NCI-H82 (cell line): ENCODE measurements around the gene CYTH3.
A peak's percentile ranks its signal among the peaks of the same experiment; 100 is the strongest.
"Not testable (repeated sequence)": the region's sequence is repeated elsewhere in the genome, so short reads cannot be mapped to it uniquely, and the experiment has no call there.

Experiments used
- DNase-seq: peaks from one replicate; lab custom pipeline; 2025; lab: John Stamatoyannopoulos, UW

Gene CYTH3

DNA sequence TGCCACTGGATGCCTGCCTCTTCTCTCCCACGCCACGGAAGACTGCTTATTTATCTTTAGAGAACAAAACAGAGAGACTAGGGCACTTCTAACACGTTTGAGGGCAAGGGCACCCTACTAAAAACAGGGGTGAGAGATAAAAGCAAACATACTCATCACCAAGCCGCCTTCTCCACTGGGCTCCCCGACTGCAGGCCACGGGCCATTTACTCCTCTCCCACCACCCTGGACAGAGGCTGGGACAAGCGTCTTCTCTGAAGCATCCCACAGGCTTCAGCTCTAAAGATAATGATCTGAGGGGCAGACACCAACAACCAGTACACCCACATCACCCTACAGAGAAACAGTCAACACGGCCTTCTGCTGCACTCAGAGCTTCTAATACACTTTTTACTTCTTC, 78.7 kb downstream of the CYTH3 start:
- no peak for DNase-seq

DNA sequence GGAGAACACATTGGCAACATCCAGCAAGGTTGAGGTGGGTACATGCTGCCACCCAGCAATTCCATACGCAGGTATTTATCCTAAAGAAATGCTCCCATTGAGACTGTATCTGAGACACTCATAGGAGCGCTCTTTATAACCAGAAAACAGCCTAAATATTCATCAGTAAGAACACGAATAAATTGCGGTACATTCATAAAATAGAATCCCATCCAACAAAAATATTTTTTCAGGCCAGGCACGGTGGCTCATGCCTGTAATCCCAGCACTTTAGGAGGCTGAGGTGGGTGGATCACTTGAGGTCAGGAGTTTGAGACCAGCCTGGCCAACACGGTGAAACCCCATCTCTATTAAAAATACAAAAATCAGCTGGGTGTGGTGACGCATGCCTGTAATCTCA, 81.9 kb downstream of the CYTH3 start:
- not testable (repeated sequence) for DNase-seq

- no peak for DNase-seq
These were observed 84.0 kb downstream of the CYTH3 start for GRCh38 chr7:6188389-6188788.

GRCh38 chr7:6186577-6186976, 85.8 kb downstream of the CYTH3 start:
- DNase-seq, result no peak

DNA sequence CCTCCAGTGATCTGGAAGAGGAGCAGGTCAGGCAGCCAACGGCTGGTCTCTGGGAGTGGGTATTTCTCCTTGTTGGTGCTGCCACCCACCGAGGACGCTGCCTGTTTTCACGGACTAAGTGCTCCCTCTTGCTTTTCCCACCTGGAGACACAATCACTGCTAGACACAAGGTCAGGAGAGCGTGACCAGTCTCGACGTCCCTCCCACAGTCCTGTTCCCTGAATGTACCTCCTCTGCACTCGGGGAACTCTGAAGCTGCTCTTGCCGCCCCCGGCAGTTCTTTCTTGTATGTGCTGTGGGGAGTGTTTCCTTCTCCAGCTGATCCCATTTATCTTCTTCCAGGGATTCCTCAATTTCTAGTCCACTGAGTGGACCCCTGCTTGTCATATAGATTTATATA, 89.4 kb downstream of the CYTH3 start:
- no peak for DNase-seq

DNA sequence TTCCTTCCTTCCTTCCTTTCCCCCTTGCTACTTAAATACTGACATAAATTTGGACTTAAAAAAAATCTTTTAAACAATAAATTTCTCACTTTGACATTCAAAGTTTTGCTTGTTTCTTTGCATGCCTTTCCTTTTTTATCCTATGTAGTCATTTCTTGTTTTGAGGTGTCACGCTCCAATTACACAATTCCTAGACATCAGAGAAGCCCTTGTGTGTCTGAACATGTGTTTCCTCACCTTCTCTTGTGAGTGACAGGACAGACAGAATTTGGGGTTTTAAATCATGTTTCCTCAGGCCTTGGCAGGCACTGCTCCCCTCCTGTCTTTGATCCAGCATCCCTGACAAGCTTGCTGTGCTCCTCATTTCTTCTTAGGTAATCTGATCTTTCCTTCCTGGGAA, 91.3 kb downstream of the CYTH3 start:
- DNase-seq, result no peak

GRCh38 chr7:6180344-6180725, 92.1 kb downstream of the CYTH3 start:
- no peak for DNase-seq

GRCh38 chr7:6179620-6180343, 92.6 kb downstream of the CYTH3 start:
- no peak for DNase-seq

DNA sequence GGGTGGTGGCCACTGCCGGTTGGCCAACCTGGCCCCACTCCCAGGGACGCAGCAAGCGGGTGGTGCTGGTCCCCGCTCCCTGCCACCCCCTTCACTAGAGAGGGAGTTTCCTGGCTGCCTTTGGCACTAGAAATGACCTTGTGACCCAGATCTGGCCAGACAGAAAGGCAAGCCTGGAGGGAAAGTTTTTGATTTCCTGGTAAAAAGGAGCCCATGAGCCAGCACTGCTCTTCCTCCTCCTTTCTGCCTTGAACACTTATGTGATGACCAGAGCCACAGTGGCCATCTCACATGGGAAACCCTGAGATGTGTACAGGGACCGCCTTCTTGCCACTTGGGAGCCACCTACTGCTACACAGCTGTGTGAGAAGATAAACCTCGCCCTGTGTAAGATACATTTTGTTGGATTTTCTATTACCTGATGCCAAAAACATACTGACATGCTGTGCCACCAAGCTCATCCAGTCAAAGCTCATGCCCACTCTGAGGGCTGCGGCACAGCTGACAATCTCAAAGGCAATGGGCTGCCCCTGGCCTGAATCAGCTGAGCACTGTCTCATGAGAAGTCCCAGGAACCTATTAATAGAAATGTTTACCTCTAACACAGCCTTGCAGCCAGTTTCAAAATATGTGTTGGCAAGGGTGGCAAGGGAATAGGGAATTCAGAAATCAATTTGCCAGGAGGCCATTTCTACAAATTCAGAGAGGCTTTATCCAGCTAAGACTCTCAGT, 94.0 kb downstream of the CYTH3 start:
- DNase-seq, result no peak

GRCh38 chr7:6175645-6176044, 96.8 kb downstream of the CYTH3 start:
- DNase-seq, result no peak

GRCh38 chr7:6172910-6173295, 99.5 kb downstream of the CYTH3 start:
- no peak for DNase-seq

- no peak for DNase-seq
These were observed 100.1 kb downstream of the CYTH3 start for GRCh38 chr7:6172224-6172909.

- DNase-seq, result peak; percentile 14
These were observed 100.7 kb downstream of the CYTH3 start for GRCh38 chr7:6171532-6172223.

- no peak for DNase-seq
These were observed 101.6 kb downstream of the CYTH3 start for GRCh38 chr7:6170571-6171531.

DNA sequence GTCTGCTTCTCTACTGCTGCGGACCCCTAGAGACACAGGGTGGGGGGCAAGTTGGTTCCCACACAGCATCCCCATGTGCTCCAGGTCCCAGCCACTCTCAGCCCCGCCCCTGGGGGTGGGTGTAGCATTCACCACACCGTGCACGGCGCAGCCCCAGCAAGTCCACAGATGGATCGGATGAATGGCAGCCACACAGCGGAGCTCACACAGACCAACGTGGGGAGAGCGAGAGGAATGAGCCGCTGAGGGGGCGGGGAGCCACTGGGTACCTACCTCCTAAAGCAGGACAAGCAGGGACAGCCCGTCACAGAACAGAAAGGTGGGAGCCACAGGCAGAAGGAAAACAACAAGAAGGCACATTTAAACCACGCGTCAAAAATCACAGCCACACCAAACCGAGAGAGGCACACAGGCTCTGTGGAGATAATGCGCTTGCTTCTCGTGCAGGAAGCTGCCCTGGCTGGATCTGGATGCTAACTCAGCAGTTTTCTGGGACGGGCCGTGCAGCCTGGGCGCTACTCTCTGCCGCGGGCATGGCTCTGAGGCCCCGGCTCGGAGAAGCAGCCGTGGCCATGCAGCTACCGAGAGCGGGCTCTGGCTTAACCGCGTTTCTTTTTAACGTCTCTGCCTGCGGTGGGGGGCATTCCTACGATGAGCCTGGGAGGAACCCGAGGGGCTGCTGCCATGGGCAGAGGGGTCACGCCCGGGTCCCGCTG, 102.5 kb downstream of the CYTH3 start:
- no peak for DNase-seq

DNA sequence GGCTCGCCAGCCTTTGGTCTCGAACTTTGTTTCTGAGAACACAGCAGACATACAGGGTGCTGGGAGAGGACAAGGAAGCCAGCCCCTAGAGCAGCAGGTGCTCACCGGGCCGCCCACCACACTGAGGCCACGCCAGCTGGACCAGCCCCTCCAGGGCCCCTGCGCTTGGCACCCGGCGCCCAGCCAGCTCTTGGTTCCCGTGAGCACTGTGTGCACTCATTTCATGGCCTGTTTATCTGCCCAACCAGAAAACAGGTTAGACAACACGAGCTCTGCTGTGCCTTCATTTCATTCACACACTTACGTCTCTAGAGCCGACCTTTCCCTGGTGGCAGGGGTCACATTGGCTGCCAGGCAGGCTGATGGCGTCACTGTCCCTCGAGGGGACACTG, 104.0 kb downstream of the CYTH3 start:
- no peak for DNase-seq

DNA sequence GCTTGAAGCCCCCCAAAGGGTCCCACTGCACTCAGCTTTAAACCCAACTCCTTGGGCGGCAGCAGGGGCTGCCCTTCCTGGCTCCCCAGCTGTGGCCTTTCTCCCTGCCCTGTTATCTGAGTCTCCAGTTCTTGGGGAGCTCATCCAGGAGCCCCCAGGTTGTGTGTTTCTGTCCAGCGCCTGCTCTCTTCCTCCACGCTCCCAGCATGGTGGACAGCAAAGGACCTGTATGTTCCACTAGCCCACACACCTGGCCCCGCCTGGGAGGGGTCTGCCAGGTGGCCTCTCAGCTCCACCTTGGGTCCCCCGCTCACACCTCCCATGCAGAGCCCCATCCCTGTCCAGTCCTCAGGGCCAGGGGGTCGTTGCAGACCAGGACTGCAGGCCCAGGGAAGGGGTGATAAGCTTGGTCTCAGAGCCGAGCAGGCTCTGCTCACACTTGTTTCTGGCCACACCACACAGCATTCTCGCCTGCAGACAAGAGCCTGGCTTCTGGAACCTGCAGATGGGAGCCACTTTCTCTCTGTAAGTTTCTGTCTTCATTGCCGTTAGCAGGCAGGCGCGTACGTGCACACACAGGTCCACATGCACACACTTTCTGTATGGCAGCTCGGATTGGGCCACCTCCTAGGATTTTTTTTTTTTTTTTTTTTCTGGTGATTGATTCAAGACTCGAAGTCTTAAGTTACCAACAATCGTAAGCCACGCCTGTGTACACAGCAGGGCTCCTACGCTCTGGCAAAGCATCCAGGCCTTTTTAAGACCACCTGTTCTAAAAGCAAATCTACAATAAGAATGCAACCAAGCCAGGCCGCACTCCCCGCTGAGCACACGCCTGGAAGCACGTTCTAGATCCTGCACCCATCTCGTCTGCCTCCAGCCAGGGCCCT, 104.6 kb downstream of the CYTH3 start:
- no peak for DNase-seq

- peak; percentile 19 for DNase-seq
These were observed 105.3 kb downstream of the CYTH3 start for GRCh38 chr7:6167004-6167551.

DNA sequence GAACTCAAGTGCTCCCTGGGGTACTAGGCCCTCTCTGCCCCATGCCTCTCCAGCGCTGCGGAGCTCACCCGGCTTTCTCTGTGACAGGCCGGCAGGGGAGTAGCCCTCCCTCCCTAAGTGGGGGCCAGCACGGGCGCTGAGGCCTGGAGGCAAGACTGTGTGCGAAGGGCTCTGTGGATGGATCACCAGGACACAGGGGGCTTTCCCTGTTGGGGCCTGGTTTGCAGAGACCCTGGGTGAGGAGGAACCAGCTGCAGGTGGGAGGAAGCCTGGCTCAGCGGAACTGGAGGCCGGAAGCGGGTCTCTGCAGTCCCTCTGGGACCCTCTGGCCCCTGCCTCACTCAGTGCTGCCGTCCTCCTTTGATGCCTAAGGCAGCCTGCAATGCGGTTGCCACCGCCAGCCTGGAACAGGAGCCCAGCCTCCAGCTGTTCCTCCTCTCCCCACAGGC, 106.0 kb downstream of the CYTH3 start:
- no peak for DNase-seq
